ENCODE measurements around the gene ZNF165.
"Not testable (repeated sequence)": the region's sequence is repeated elsewhere in the genome, so short reads cannot be mapped to it uniquely, and the experiment has no call there.

Gene ZNF165

GRCh38 chr6:28089054-28089453 lies 8.7 kb downstream of the ZNF165 start:
- Histone ChIP-seq H3K27me3 (ENCODE audit: control insufficient read depth in 1 of 2, insufficient read depth in 2 of 2, low read length in 2 of 2) (no peaks in the 10 kb centered on the region), H3K9ac (ENCODE audit: low read length in 2 of 2) (no peak overlapping the region), H3K27ac (ENCODE audit: low read length) (no peak overlapping the region), H3K36me3 (ENCODE audit: control insufficient read depth in 2 of 2, insufficient read depth in 2 of 2, low read length in 2 of 2) (peaks cover 4 to 5% of the 10 kb centered on the region in 2 donors), H3K4me3 (ENCODE audit: low read length in 2 of 2) (no peak overlapping the region), H3K4me1 (ENCODE audit: control insufficient read depth, insufficient read depth, low read length) (no peaks in the 10 kb centered on the region), H3K9me3 (ENCODE audit: control insufficient read depth in 2 of 2, low read length in 2 of 2) (no peaks in the 10 kb centered on the region)

GRCh38 chr6:28090917-28091586 lies 10.7 kb downstream of the ZNF165 start:
- Histone ChIP-seq H3K4me3 (ENCODE audit: low read length in 2 of 2) (peak overlapping the region in 1 of 2 donors; percentile 61), H3K4me1 (ENCODE audit: control insufficient read depth, insufficient read depth, low read length) (no peaks in the 10 kb centered on the region), H3K27me3 (ENCODE audit: control insufficient read depth in 1 of 2, insufficient read depth in 2 of 2, low read length in 2 of 2) (no peaks in the 10 kb centered on the region), H3K27ac (ENCODE audit: low read length) (no peak overlapping the region), H3K9me3 (ENCODE audit: control insufficient read depth in 2 of 2, low read length in 2 of 2) (no peaks in the 10 kb centered on the region), H3K9ac (ENCODE audit: low read length in 2 of 2) (no peak overlapping the region), H3K36me3 (ENCODE audit: control insufficient read depth in 2 of 2, insufficient read depth in 2 of 2, low read length in 2 of 2) (peaks cover 2 to 4% of the 10 kb centered on the region in 2 donors)

- H3K9ac ChIP-seq (ENCODE audit: low read length in 2 of 2); H3K4me1 ChIP-seq (ENCODE audit: control insufficient read depth, insufficient read depth, low read length); H3K36me3 ChIP-seq (ENCODE audit: control insufficient read depth in 2 of 2, insufficient read depth in 2 of 2, low read length in 2 of 2): not testable (repeated sequence)
These were observed 21.9 kb downstream of the ZNF165 start for GRCh38 chr6:28102222-28102621.

GRCh38 chr6:28102699-28103098 lies 22.3 kb downstream of the ZNF165 start:
- not testable (repeated sequence) for H3K27ac ChIP-seq (ENCODE audit: low read length); H3K9ac ChIP-seq (ENCODE audit: low read length in 2 of 2); H3K36me3 ChIP-seq (ENCODE audit: control insufficient read depth in 2 of 2, insufficient read depth in 2 of 2, low read length in 2 of 2); H3K9me3 ChIP-seq (ENCODE audit: control insufficient read depth in 2 of 2, low read length in 2 of 2); H3K4me3 ChIP-seq (ENCODE audit: low read length in 2 of 2); H3K27me3 ChIP-seq (ENCODE audit: control insufficient read depth in 1 of 2, insufficient read depth in 2 of 2, low read length in 2 of 2); H3K4me1 ChIP-seq (ENCODE audit: control insufficient read depth, insufficient read depth, low read length)

More at GRCh38 chr6:28102222-28102621, 21.9 kb downstream of the ZNF165 start:
- not testable (repeated sequence) for H3K27ac ChIP-seq (ENCODE audit: low read length); H3K27me3 ChIP-seq (ENCODE audit: control insufficient read depth in 1 of 2, insufficient read depth in 2 of 2, low read length in 2 of 2); H3K9me3 ChIP-seq (ENCODE audit: control insufficient read depth in 2 of 2, low read length in 2 of 2); H3K4me3 ChIP-seq (ENCODE audit: low read length in 2 of 2)

- H3K4me3 ChIP-seq (ENCODE audit: low read length in 2 of 2), result peak overlapping the region; percentile 86 to 90
- peak overlapping the region; percentile 60 for H3K27ac ChIP-seq (ENCODE audit: low read length)
- peak overlapping the region; percentile 89 to 90 for H3K9ac ChIP-seq (ENCODE audit: low read length in 2 of 2)
- H3K27me3 ChIP-seq (ENCODE audit: control insufficient read depth in 1 of 2, insufficient read depth in 2 of 2, low read length in 2 of 2), result no peaks in the 10 kb centered on the region
- no peaks in the 10 kb centered on the region for H3K36me3 ChIP-seq (ENCODE audit: control insufficient read depth in 2 of 2, insufficient read depth in 2 of 2, low read length in 2 of 2)
- no peaks in the 10 kb centered on the region for H3K9me3 ChIP-seq (ENCODE audit: control insufficient read depth in 2 of 2, low read length in 2 of 2)
- peaks cover 9% of the 10 kb centered on the region for H3K4me1 ChIP-seq (ENCODE audit: control insufficient read depth, insufficient read depth, low read length)
These were observed 24.2 kb downstream of the ZNF165 start for GRCh38 chr6:28104392-28105244.

GRCh38 chr6:28105245-28105639 lies 24.9 kb downstream of the ZNF165 start:
- Histone ChIP-seq H3K27ac (ENCODE audit: low read length) (peak overlapping the region; percentile 60), H3K36me3 (ENCODE audit: control insufficient read depth in 2 of 2, insufficient read depth in 2 of 2, low read length in 2 of 2) (no peaks in the 10 kb centered on the region), H3K4me3 (ENCODE audit: low read length in 2 of 2) (peak overlapping the region; percentile 86 to 90), H3K9ac (ENCODE audit: low read length in 2 of 2) (peak overlapping the region; percentile 89 to 90), H3K27me3 (ENCODE audit: control insufficient read depth in 1 of 2, insufficient read depth in 2 of 2, low read length in 2 of 2) (no peaks in the 10 kb centered on the region), H3K4me1 (ENCODE audit: control insufficient read depth, insufficient read depth, low read length) (peaks cover 9% of the 10 kb centered on the region), H3K9me3 (ENCODE audit: control insufficient read depth in 2 of 2, low read length in 2 of 2) (no peaks in the 10 kb centered on the region)

- H3K9ac ChIP-seq (ENCODE audit: low read length in 2 of 2), result no peak overlapping the region
- no peaks in the 10 kb centered on the region for H3K9me3 ChIP-seq (ENCODE audit: control insufficient read depth in 2 of 2, low read length in 2 of 2)
- no peaks in the 10 kb centered on the region for H3K36me3 ChIP-seq (ENCODE audit: control insufficient read depth in 2 of 2, insufficient read depth in 2 of 2, low read length in 2 of 2)
- H3K4me1 ChIP-seq (ENCODE audit: control insufficient read depth, insufficient read depth, low read length), result peaks cover 9% of the 10 kb centered on the region
- no peaks in the 10 kb centered on the region for H3K27me3 ChIP-seq (ENCODE audit: control insufficient read depth in 1 of 2, insufficient read depth in 2 of 2, low read length in 2 of 2)
- H3K4me3 ChIP-seq (ENCODE audit: low read length in 2 of 2), result no peak overlapping the region
- H3K27ac ChIP-seq (ENCODE audit: low read length), result no peak overlapping the region
These were observed 27.1 kb downstream of the ZNF165 start for GRCh38 chr6:28107506-28107905.

- no peak overlapping the region for H3K4me3 ChIP-seq (ENCODE audit: low read length in 2 of 2)
- peaks cover 4 to 7% of the 10 kb centered on the region in 2 donors for H3K36me3 ChIP-seq (ENCODE audit: control insufficient read depth in 2 of 2, insufficient read depth in 2 of 2, low read length in 2 of 2)
- no peak overlapping the region for H3K9ac ChIP-seq (ENCODE audit: low read length in 2 of 2)
- H3K27ac ChIP-seq (ENCODE audit: low read length), result no peak overlapping the region
- H3K9me3 ChIP-seq (ENCODE audit: control insufficient read depth in 2 of 2, low read length in 2 of 2), result no peaks in the 10 kb centered on the region
- no peaks in the 10 kb centered on the region for H3K4me1 ChIP-seq (ENCODE audit: control insufficient read depth, insufficient read depth, low read length)
- H3K27me3 ChIP-seq (ENCODE audit: control insufficient read depth in 1 of 2, insufficient read depth in 2 of 2, low read length in 2 of 2), result no peaks in the 10 kb centered on the region
These were observed 31.6 kb downstream of the ZNF165 start for GRCh38 chr6:28111964-28112363.

- H3K36me3 ChIP-seq (ENCODE audit: control insufficient read depth in 2 of 2, insufficient read depth in 2 of 2, low read length in 2 of 2), result peaks cover 18% of the 10 kb centered on the region in 2 donors
- H3K4me3 ChIP-seq (ENCODE audit: low read length in 2 of 2), result no peak overlapping the region
- H3K9me3 ChIP-seq (ENCODE audit: control insufficient read depth in 2 of 2, low read length in 2 of 2), result no peaks in the 10 kb centered on the region
- no peak overlapping the region for H3K9ac ChIP-seq (ENCODE audit: low read length in 2 of 2)
- no peak overlapping the region for H3K27ac ChIP-seq (ENCODE audit: low read length)
- H3K4me1 ChIP-seq (ENCODE audit: control insufficient read depth, insufficient read depth, low read length), result no peaks in the 10 kb centered on the region
- H3K27me3 ChIP-seq (ENCODE audit: control insufficient read depth in 1 of 2, insufficient read depth in 2 of 2, low read length in 2 of 2), result no peaks in the 10 kb centered on the region
These were observed 35.4 kb downstream of the ZNF165 start for GRCh38 chr6:28115799-28116198.

- Histone ChIP-seq H3K9me3 (ENCODE audit: control insufficient read depth in 2 of 2, low read length in 2 of 2) (no peaks in the 10 kb centered on the region), H3K36me3 (ENCODE audit: control insufficient read depth in 2 of 2, insufficient read depth in 2 of 2, low read length in 2 of 2) (peaks cover 18% of the 10 kb centered on the region in 2 donors), H3K9ac (ENCODE audit: low read length in 2 of 2) (no peak overlapping the region), H3K4me3 (ENCODE audit: low read length in 2 of 2) (no peak overlapping the region), H3K27ac (ENCODE audit: low read length) (no peak overlapping the region), H3K27me3 (ENCODE audit: control insufficient read depth in 1 of 2, insufficient read depth in 2 of 2, low read length in 2 of 2) (no peaks in the 10 kb centered on the region), H3K4me1 (ENCODE audit: control insufficient read depth, insufficient read depth, low read length) (no peaks in the 10 kb centered on the region)
These were observed 37.1 kb downstream of the ZNF165 start for GRCh38 chr6:28117386-28118050.
